HG03521 (cell line): Measurements from ENCODE around the gene GSTA2.
A peak's percentile ranks its signal among the peaks of the same experiment; 100 is the strongest.
"Not testable (repeated sequence)": the region's sequence is repeated elsewhere in the genome, so short reads cannot be mapped to it uniquely, and the experiment has no call there.

Experiments
- ATAC-seq: cut with Tn5 transposase; IDR thresholded peaks from one replicate; pipeline ENCODE4 v1.9.1; 2021; ENCODE audit warnings: mild to moderate bottlenecking, moderate library complexity; ENCODE audit not compliant: unreplicated experiment

Gene GSTA2

DNA sequence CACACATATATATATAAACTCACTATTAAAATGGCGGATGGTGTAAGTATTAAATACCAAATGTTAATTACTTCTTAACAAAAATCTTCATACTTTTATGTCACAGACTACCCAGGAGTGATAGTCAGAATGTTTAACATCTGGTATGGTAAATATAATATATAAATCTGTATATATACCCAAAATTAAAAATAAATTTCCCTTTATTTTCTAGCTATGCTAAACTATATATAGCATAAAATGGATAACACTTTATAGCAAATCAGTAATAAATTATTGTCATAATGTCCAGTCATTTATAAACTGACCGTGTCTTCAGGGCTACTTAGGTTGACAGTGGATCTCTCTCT lies 37.1 kb downstream of the GSTA2 start:
- ATAC-seq = no peak

DNA sequence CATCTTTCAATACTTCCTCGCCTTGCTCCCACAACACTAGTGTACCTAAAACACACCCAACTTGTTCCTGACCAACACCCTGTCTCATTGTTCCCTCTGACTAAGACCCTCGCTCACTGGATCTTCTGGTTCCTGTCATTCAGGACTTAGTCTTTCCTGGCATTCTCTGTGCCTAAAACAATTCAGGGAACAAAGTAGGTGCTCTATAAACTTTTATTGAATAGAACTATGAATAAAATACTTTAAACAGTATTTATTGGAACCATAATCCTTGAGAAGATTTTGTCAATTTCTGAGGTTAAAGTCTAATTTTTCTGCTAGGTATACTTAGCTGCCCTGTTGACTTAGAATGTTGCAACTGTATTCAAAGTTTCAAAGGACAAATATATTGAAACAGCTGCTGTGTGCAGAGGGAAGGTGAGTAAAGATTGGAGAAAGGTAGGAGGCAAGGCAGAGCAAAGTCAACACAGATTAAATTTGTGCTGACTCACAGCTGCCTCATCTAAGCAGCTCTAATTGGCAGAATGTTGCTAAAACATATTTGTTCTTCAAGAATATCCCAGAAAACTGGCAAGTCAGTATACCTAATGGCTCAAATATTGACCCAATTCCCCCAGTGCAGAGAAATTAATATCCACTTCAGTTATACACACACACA lies 37.6 kb downstream of the GSTA2 start:
- ATAC-seq = no peak

DNA sequence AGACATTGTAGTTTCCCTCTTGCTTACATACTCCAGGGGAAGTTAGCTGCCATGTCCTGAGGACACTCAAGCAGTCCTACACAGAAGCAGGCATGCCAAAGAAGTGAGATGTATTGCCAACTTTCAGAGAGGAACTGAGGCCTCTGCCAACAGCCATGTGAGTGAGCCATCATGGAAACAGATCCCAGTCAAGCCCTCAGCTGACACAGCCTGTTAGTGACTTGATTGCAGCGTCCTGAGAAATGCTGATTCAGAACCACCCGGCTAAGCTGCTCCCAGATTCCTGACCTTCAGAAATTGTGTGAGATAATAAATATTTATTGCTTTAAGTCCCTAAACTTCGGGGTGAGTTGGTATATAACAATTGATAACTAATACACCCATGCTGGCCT lies 38.1 kb downstream of the GSTA2 start:
- ATAC-seq = no peak

DNA sequence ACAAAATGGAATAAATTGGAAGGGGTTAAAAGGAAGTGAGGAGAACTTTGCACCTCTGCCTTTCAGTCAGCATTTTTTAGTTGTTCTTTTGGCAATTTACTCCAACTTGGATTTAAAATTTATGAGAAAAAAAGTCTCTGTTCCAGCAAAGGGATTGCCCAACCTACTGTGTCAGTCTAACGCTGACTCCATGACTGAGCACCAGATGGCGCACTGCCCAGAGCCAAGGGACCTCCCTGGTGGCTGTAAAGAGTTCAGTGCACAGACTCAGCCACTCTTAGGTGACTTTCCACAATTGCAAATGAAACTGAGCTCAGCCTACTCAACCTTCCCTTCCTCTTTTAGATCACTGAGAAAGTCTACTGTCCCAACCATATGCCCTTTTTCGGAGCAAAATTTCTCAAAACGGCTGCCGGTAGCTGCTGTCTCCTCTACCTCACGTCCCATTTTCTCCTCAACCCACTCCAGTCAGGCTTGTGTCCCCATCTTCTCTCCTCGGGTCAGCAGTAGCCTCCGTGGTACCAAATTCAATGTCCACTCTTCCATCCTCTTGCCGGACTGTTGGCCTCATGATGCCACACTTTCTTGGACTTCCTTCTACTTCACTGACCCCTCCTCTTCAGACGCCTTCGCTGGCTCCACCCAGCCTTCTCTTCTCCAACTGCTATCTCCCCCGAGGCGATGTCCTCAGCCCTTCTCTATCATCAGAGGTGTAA lies 38.7 kb downstream of the GSTA2 start:
- ATAC-seq = peak; percentile 99

DNA sequence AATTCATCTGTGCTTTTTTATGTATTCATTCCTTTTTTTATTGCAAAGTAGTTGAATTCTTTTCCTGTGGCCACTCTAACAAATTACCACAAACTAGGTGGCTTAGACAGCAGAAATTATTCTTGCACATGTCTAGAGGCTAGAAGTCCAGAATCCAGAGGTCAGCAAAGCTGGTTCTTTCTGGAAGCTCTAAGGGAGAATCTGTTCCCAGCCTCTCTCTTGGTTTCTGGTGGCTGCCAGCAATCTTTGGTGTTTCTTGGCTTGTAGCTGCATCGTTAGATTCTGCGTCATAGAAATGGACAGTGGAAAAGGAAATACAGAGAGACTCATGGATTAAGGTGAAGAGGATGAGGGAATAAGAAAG lies 39.3 kb downstream of the GSTA2 start:
- ATAC-seq = no peak

DNA sequence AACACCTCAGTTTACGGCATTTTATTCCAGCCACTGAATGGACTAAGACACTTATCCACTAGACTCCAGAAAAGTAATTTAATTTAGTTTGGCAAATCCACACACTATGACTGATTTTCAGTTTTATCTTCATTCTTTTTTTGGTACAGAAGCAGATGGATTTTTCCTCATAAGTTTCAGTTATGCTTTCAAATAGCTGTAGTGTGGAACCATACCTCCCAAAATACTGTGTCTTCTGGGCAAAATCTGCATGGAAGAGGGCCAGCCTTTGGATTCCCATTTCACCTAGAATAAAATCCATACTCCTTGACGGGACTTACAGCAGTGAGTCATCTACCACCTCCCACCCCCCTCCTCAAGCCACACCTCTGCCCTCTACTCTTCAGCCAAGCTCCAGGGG lies 43.0 kb downstream of the GSTA2 start:
- ATAC-seq = no peak

DNA sequence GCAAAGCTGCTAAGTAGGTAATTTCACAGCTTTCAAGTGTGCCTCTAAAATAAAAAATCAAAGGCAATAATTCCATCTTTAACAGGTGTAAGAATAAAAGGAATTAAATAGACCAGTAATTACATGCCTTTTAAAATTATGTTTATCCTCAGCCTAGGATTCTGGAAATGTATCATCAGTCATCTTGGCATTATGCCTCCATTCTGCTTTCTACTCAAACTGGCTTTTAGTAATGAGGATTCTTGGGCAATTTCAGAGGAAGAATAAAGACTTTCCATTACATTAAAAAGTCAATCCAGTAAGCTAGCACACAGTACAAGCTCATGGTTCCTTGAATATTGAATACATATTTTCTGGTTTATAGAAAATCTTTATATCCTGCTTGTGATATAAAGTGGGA lies 44.7 kb downstream of the GSTA2 start:
- ATAC-seq = no peak

DNA sequence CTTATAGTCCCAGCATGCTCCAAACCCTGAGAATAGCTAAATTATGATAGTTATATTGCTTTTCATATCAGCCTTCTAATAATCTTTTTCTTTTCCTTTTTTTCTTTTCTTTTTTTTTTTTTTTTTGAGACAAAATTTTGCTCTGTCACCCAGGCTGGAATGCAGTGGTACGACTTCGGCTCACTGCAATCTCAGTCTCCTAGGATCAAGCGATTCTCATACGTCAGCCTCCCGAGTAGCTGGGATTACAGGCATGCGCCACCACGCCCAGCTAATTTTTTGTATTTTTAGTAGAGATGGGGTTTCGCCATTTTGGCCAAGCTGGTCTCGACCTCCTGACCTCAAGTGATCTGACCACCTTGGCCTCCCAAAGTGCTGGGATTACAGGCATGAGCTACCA lies 48.5 kb downstream of the GSTA2 start:
- ATAC-seq = not testable (repeated sequence)

DNA sequence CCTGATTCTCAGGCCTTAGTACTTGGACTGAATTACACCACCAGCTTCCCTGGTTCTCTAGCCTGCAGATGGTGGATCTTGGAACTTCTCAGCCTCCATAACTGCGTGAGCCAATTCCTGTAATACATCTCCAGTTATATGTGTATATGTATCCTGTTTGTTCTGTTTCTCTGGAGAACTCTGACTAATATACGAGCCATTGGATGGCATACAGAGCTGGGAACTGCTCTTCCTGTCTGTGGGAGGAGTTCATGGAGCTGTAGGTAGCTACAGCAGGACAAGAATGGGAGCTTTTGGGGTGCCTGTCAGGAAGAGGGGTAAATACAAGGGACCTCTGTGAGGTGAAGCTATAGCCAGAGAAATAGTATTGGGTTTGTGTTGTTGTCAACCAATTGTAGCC lies 51.1 kb downstream of the GSTA2 start:
- no peak for ATAC-seq

DNA sequence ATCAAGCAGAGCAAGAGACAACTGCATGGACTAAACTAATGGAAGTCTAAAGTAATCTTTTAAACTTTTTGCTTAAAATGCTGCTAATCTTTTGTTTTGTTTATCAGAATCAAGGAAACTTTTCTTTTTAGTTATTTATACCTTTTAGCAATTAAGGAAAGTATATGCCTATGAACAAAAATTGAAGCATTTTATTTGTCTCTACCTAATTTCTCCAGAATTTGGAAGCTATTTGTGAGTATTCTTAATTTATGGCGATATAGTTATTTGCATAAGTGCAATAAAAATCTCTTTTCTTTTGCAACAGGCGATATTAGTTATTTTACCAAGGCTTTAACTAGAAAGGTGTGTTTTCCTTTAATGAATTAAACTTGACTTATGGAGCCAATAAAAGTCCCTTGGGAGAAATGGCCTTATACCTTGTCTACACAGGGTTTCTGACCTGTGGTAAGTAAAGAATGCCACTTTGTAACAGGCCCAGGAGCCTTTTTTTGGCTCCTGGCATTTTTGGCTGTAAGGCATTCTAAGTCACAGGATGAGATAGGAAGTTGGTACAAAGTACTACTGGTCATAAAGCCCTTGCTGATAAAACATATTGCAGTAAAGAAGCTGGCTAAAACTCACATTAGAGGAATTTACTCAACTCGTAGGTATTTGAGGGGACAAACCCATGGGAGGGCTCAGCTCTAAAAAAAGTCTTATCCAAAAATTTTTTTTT lies 55.2 kb downstream of the GSTA2 start:
- no peak for ATAC-seq

DNA sequence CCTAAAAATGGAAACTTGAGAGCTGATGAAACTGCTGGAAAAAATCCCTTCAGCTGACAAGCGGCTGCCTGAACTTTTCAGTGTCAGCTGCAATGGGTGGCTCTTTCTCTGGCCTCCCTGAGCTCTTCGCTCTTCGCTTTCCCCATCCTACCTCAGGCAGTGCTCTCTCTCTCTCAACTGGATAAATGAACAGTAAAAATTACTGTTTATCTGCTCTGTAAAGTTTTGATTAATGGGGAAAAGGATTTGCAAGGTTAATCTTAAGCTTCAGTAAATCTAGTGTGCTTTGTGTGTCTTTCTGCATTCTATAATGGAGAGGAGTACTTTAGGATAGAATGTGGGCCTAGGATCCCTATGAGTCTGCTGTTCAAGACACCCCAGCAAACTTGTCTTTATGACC lies 57.3 kb downstream of the GSTA2 start:
- ATAC-seq = no peak

DNA sequence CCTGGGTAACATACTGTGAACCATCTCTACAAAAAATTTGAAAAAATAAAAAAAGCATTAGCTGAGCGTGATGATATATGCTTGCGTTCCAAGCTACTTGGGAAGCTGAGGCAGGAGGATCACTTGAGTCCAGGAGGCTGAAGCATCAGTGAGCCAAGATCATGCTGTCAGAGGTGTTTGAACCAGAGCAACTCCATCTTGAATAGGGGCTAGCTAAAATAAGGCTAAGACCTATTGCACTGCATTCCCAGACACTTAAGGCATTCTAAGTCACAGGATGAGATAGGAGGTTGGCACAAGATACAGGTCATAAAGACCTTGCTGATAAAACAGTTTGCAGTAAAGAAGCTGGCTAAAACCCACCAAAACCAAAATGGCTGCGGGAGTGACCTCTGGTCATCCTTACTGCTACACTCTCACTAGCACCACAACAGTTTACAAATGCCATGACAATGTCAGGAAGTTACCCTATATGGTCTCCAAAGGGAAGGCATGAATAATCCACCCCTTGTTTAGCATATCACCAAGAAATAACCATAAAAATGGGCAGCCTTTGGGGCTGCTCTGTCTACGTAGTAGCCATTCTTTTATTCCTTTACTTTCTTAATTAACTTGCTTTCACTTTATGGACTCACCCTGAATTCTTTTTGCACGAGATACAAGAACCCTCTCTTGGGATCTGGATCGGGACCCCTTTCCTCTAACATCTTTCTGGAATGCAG lies 58.3 kb downstream of the GSTA2 start:
- ATAC-seq = not testable (repeated sequence)

DNA sequence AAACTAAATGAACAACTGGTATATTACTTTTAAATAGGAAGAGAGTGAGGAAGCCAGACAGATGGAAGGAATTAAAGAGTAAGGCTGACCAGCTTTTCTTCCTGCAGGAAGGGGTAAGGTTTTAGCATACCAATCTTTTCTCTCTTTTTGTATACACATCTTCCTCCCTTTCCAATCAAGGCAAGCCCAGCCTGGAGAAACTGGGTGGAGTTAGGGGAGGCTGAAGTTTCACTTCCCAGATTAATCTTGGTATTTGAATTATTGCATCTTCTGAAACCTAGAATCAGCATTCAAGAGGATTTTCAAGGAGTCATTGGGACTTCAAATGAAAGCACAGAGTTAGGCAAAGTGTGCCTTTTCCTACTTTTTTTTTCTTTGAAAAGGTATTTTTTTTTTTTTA lies 59.2 kb downstream of the GSTA2 start:
- ATAC-seq = no peak
